ENCODE results near the gene ZBTB7B. TPM values are rescaled to one million over a fixed set of nuclear protein-coding genes. Genes with fewer than 3 reads are reported as not detected.

The ZBTB7B gene
- total RNA-seq, 3 donors from 2014 or later, result 45.6 to 82.5 (median 53.4) TPM

DNA sequence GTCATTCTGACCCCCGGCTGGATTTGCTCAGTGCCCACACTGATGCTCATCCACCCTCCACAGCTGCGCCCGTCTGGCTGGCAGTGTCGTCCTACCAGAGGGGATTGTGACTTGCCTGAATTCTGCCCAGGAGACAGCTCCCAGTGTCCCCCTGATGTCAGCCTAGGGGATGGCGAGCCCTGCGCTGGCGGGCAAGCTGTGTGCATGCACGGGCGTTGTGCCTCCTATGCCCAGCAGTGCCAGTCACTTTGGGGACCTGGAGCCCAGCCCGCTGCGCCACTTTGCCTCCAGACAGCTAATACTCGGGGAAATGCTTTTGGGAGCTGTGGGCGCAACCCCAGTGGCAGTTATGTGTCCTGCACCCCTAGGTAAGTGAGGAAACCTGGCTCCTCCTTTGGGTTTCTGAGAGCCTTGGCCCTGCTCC lies 55.2 kb downstream of the ZBTB7B start:
- Histone ChIP-seq H3K36me3 (no peaks in the 10 kb centered on the region), H3K27me3 (no peaks in the 10 kb centered on the region), H3K27ac (no peak overlapping the region), H3K4me1 (peaks cover 11 to 14% of the 10 kb centered on the region in 2 donors), H3K4me3 (no peak overlapping the region), H3K9me3 (no peaks in the 10 kb centered on the region)
- intact Hi-C loops (cut with DNase I; ENCODE audit: low total_unique reads), result no loop called here
- TF ChIP-seq POLR2AphosphoS5 (IDR thresholded peaks at IDR 0.05) (no peak), CTCF (IDR thresholded peaks at IDR 0.05) (no peak), POLR2A (IDR thresholded peaks at IDR 0.05) (no peak)
- no peak for DNase-seq (ENCODE audit: low spot score in 2 of 2)

- no peaks in the 10 kb centered on the region for H3K36me3 ChIP-seq
- no peak overlapping the region for H3K27ac ChIP-seq
- no peaks in the 10 kb centered on the region for H3K27me3 ChIP-seq
- H3K4me1 ChIP-seq, result peaks cover 14 to 15% of the 10 kb centered on the region in 2 donors
- intact Hi-C loops (cut with DNase I; ENCODE audit: low total_unique reads), result loop anchor here (10.0 kb wide), 1 partner anchor 106 kb away; the partner anchor contains the start of gene PBXIP1
- H3K9me3 ChIP-seq, result no peaks in the 10 kb centered on the region
- DNase-seq (ENCODE audit: low spot score in 2 of 2), result no peak
- TF ChIP-seq CTCF (IDR thresholded peaks at IDR 0.05) (no peak), POLR2A (IDR thresholded peaks at IDR 0.05) (no peak), POLR2AphosphoS5 (IDR thresholded peaks at IDR 0.05) (no peak)
- H3K4me3 ChIP-seq, result no peak overlapping the region
Measured at GRCh38 chr1:155060736-155061135, 58.1 kb downstream of the ZBTB7B start.

GRCh38 chr1:155061381-155062150 lies 59.0 kb downstream of the ZBTB7B start:
- Histone ChIP-seq H3K4me1 (peaks cover 14 to 15% of the 10 kb centered on the region in 2 donors), H3K36me3 (no peaks in the 10 kb centered on the region), H3K27me3 (no peaks in the 10 kb centered on the region), H3K4me3 (no peak overlapping the region), H3K9me3 (no peaks in the 10 kb centered on the region), H3K27ac (no peak overlapping the region)
- peak; percentile 81 to 89 for DNase-seq (ENCODE audit: low spot score in 2 of 2)
- TF ChIP-seq CTCF (IDR thresholded peaks at IDR 0.05), result peak; percentile 92 to 99 (median 98)
- peak; percentile 18 to 36 (median 30) for TF ChIP-seq POLR2AphosphoS5 (IDR thresholded peaks at IDR 0.05)
- no peak for TF ChIP-seq POLR2A (IDR thresholded peaks at IDR 0.05)
- intact Hi-C loops (cut with DNase I; ENCODE audit: low total_unique reads), result loop anchor here (10.0 kb wide), 1 partner anchor 107 kb away; the partner anchor contains the start of gene PBXIP1

GRCh38 chr1:155062151-155062686 lies 59.6 kb downstream of the ZBTB7B start:
- peak overlapping the region in 2 of 3 donors; percentile 81 to 90 for H3K4me3 ChIP-seq
- peak overlapping the region; percentile 29 to 92 for H3K27ac ChIP-seq
- peaks cover 14 to 15% of the 10 kb centered on the region in 2 donors for H3K4me1 ChIP-seq
- H3K27me3 ChIP-seq, result no peaks in the 10 kb centered on the region
- intact Hi-C loops (cut with DNase I; ENCODE audit: low total_unique reads), result loop anchor here (10.0 kb wide), 1 partner anchor 107 kb away; the partner anchor contains the start of gene PBXIP1
- DNase-seq (ENCODE audit: low spot score in 2 of 2), result no peak
- TF ChIP-seq CTCF (IDR thresholded peaks at IDR 0.05) (no peak), POLR2AphosphoS5 (IDR thresholded peaks at IDR 0.05) (no peak), POLR2A (IDR thresholded peaks at IDR 0.05) (no peak)
- H3K9me3 ChIP-seq, result no peaks in the 10 kb centered on the region
- H3K36me3 ChIP-seq, result no peaks in the 10 kb centered on the region
